Measurements from ENCODE around the gene ENPP7.

The ENPP7 gene

GRCh38 chr17:79693419-79693818 is 37.3 kb upstream of the ENPP7 start:
- H3K9me3 ChIP-seq (replicated peaks; ENCODE audit: low read length), result no peaks in the 10 kb centered on the region
- peaks cover 75% of the 10 kb centered on the region for H3K27me3 ChIP-seq (ENCODE audit: control insufficient read depth, insufficient read depth, low read length)
- no peaks in the 10 kb centered on the region for H3K36me3 ChIP-seq (ENCODE audit: insufficient read depth, low read length)
- no peak overlapping the region for H3K4me3 ChIP-seq (ENCODE audit: low read length)
- no peak overlapping the region for H3K9ac ChIP-seq (ENCODE audit: low read depth, low read length)
- no peak overlapping the region for H3K4me2 ChIP-seq (ENCODE audit: low read length)
- peaks cover 9% of the 10 kb centered on the region for H3K4me1 ChIP-seq (ENCODE audit: control insufficient read depth, insufficient read depth, low read length)

DNA sequence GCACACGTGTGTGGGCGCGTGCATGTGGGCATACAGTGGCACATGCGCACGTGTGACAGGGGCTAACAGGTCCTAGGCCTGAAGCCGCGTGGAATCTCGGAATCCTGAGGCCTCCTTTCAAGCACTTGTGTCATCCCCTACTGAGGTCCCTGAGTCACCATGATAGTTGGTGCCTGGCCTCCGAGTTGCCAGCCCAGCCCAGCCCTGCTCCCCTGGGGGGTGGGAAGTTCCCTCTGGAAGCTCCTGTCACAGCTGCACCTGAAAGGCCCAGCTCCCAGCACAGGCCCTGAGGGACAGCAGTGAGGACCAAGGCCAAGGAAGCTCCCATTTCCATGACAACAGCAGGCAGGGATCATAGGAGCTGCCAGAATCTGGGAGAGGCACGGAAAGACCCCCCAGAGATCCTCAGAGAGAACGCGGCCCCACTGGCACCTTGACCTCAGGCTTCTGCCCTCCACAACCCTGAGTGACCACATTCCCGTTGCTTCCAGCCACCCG is 35.4 kb upstream of the ENPP7 start:
- Histone ChIP-seq H3K9me3 (replicated peaks; ENCODE audit: low read length) (no peaks in the 10 kb centered on the region), H3K36me3 (ENCODE audit: insufficient read depth, low read length) (no peaks in the 10 kb centered on the region), H3K9ac (ENCODE audit: low read depth, low read length) (no peak overlapping the region), H3K4me3 (ENCODE audit: low read length) (peak overlapping the region; percentile 22), H3K4me2 (ENCODE audit: low read length) (peak overlapping the region; percentile 35), H3K27me3 (ENCODE audit: control insufficient read depth, insufficient read depth, low read length) (peaks cover 73% of the 10 kb centered on the region), H3K4me1 (ENCODE audit: control insufficient read depth, insufficient read depth, low read length) (peaks cover 9% of the 10 kb centered on the region)

DNA sequence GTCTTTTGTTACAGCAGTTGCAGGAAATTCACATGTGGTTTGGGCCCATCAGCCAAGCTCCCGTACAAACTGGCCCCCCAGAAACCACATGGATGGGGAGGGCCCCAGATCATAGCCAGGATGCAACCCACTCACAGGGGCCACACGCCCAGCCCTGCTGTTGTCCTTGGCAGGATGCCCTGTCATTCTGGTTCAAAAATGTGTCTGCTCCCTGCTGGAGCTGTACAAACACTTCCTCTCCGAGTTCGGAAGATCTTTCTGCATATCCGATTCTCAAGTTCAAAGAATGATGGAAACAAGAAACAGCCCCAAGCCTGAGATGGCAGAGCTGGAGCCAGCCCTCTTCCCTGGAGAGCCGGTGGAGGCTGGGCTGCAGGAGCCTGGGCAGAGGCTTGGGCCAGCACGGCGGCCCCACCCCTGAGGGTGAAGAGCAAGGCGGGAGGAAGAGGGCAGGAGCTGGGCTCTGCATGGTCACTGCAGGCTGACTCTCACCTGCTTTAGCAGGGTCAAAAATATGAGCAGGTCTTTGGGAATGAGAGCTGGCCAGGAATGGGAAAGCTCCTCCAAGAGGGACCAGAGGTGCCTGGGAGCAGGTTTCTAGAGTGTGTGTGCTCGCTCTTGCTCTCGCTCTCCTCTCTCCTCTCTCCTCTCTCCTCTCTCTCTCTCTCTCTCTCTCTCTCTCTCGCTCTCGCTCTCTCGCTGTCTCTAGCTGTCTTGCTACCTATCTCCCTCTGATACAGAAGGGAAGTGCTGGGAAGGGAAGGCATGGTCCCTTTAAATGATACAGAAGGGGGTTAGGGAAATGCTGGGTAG is 34.7 kb upstream of the ENPP7 start:
- Histone ChIP-seq H3K9ac (ENCODE audit: low read depth, low read length) (no peak overlapping the region), H3K4me1 (ENCODE audit: control insufficient read depth, insufficient read depth, low read length) (peaks cover 9% of the 10 kb centered on the region)

DNA sequence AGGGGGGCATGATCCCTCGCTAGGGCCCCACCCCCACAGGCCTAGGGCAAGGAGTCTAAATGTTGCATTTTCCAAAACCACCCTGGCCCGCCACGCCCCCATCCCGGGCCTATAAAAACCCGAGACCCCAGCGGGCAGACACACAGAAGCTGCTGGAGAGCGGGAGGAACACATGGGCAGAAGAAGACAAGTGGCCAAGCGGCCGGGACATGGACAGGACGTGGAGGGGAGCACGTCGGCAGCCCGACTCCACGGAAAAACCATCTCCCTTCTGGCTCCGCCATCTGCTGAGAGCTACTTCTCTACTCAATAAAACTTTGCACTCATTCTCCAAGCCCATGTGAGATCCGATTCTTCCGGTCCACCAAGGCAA is 34.1 kb upstream of the ENPP7 start:
- Histone ChIP-seq H3K27me3 (ENCODE audit: control insufficient read depth, insufficient read depth, low read length) (peaks cover 62% of the 10 kb centered on the region), H3K36me3 (ENCODE audit: insufficient read depth, low read length) (no peaks in the 10 kb centered on the region), H3K9ac (ENCODE audit: low read depth, low read length) (no peak overlapping the region), H3K9me3 (replicated peaks; ENCODE audit: low read length) (no peaks in the 10 kb centered on the region), H3K4me1 (ENCODE audit: control insufficient read depth, insufficient read depth, low read length) (peaks cover 9% of the 10 kb centered on the region), H3K4me2 (ENCODE audit: low read length) (no peak overlapping the region), H3K4me3 (ENCODE audit: low read length) (no peak overlapping the region)

More for the DNA sequence above, 34.7 kb upstream of the ENPP7 start:
- no peaks in the 10 kb centered on the region for H3K36me3 ChIP-seq (ENCODE audit: insufficient read depth, low read length)
- H3K4me3 ChIP-seq (ENCODE audit: low read length), result peak overlapping the region; percentile 22
- H3K27me3 ChIP-seq (ENCODE audit: control insufficient read depth, insufficient read depth, low read length), result peaks cover 67% of the 10 kb centered on the region
- H3K4me2 ChIP-seq (ENCODE audit: low read length), result peak overlapping the region; percentile 35
- no peaks in the 10 kb centered on the region for H3K9me3 ChIP-seq (replicated peaks; ENCODE audit: low read length)

DNA sequence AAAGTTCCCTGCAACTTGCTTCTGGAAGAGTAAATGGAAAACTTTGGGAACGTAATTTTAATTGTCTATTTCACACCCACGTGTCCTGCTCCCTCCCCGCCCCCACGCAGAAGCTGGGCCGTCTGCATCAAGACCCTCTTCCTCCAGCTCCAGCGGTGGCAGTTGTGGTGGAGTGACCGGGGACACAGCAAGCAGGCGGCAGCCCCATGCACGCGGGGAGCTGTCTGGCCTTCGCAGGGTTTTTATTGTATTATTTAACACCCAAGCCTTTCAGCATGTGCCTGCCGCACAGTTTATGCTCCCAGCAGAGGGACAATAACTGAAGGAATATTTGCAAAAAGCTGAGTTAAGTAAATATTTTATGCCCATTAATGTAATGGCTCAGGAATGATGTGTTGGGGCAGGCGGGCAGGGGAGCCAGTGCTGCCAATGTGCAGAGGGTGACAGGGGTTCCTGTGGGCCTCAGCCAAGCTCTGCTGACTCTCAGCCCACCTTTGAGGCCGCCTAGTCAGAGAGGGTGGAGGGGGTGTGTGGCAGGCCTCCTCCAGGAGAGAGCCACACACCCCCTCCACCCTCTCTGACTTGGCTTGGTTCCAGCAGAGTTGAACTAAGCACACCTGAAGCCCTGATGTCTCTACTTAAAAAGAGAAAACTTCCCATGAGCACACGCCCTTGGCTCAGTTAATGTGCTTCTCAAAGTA is 32.4 kb upstream of the ENPP7 start:
- H3K9ac ChIP-seq (ENCODE audit: low read depth, low read length), result no peak overlapping the region
- H3K4me2 ChIP-seq (ENCODE audit: low read length), result no peak overlapping the region
- H3K4me3 ChIP-seq (ENCODE audit: low read length), result no peak overlapping the region
- peaks cover 46% of the 10 kb centered on the region for H3K27me3 ChIP-seq (ENCODE audit: control insufficient read depth, insufficient read depth, low read length)
- H3K9me3 ChIP-seq (replicated peaks; ENCODE audit: low read length), result no peaks in the 10 kb centered on the region
- peaks cover 9% of the 10 kb centered on the region for H3K4me1 ChIP-seq (ENCODE audit: control insufficient read depth, insufficient read depth, low read length)
- no peaks in the 10 kb centered on the region for H3K36me3 ChIP-seq (ENCODE audit: insufficient read depth, low read length)

DNA sequence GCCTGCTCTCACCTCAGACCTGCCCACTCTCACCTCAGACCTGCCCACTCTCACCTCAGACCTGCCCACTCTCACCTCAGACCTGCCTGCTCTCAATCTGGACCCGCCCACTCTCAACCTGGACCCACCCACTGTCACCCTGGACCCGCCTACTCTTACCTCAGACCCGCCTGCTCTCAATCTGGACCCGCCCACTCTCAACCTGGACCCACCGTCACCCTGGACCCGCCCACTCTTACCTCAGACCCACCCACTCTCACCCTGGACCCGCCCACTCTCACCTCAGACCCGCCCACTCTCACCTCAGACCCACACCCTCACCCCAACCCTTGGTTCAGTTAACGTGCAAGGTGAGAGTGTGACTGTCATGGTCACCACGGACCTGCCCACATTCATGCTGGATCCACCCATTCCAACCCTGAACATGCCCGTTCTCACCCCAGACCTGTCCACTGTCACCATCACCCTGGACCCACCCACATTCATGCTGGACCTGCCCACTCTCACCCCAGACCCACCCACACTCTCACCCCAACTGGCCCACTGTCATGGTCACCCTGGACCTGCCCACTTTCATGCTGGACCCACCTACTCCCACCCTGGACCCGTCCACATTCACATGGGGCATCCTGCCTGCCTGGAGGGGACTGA is 31.2 kb upstream of the ENPP7 start:
- no peak overlapping the region for H3K4me2 ChIP-seq (ENCODE audit: low read length)
- peaks cover 44% of the 10 kb centered on the region for H3K27me3 ChIP-seq (ENCODE audit: control insufficient read depth, insufficient read depth, low read length)
- H3K9me3 ChIP-seq (replicated peaks; ENCODE audit: low read length), result no peaks in the 10 kb centered on the region
- H3K4me1 ChIP-seq (ENCODE audit: control insufficient read depth, insufficient read depth, low read length), result peaks cover 9% of the 10 kb centered on the region
- H3K36me3 ChIP-seq (ENCODE audit: insufficient read depth, low read length), result no peaks in the 10 kb centered on the region
- no peak overlapping the region for H3K4me3 ChIP-seq (ENCODE audit: low read length)
- no peak overlapping the region for H3K9ac ChIP-seq (ENCODE audit: low read depth, low read length)

DNA sequence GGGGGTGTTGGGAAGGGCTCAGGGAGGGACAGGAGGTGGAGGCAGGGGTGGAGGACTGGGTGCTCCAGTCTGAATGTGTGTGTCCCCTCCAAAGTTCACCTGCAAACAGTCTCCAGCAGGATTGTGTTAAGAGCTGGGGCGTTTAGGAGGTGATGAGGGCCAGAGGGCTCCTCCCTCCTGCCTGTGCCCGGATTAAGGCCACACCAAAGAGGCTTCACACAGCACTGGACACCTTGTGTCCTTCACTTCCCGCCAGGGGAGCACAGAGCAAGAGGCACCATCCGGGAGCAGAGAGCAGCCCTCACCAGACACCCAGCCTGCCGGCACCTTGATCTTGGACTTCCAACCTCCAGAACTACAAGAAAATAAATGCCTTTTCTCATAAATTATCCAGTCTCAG is 30.2 kb upstream of the ENPP7 start:
- no peaks in the 10 kb centered on the region for H3K9me3 ChIP-seq (replicated peaks; ENCODE audit: low read length)
- H3K4me3 ChIP-seq (ENCODE audit: low read length), result no peak overlapping the region
- peaks cover 6% of the 10 kb centered on the region for H3K4me1 ChIP-seq (ENCODE audit: control insufficient read depth, insufficient read depth, low read length)
- no peaks in the 10 kb centered on the region for H3K36me3 ChIP-seq (ENCODE audit: insufficient read depth, low read length)
- H3K9ac ChIP-seq (ENCODE audit: low read depth, low read length), result no peak overlapping the region
- H3K27me3 ChIP-seq (ENCODE audit: control insufficient read depth, insufficient read depth, low read length), result peaks cover 41% of the 10 kb centered on the region
- no peak overlapping the region for H3K4me2 ChIP-seq (ENCODE audit: low read length)

DNA sequence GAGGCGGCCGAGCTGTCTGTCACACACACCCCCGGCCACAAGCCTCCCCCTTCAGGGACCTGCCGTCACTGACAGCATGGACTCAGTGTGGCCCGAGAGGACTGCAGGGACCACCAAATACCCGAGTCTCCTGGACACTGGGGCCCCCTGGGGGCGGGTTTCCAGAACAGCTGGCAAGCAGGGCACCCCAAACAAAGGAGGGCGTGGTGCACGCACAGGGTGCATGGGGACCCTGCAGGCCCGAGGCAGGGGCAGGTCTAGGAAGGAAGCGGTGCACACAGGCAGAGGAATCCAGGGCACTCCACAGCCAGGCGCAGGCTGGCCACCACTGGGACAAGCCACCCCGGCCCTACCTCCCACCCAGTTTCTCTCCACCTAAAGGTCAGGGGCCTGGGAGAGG is 28.7 kb upstream of the ENPP7 start:
- no peak overlapping the region for H3K4me3 ChIP-seq (ENCODE audit: low read length)
- H3K4me1 ChIP-seq (ENCODE audit: control insufficient read depth, insufficient read depth, low read length), result peaks cover 2% of the 10 kb centered on the region
- no peaks in the 10 kb centered on the region for H3K36me3 ChIP-seq (ENCODE audit: insufficient read depth, low read length)
- H3K27me3 ChIP-seq (ENCODE audit: control insufficient read depth, insufficient read depth, low read length), result peaks cover 27% of the 10 kb centered on the region
- no peak overlapping the region for H3K9ac ChIP-seq (ENCODE audit: low read depth, low read length)
- no peak overlapping the region for H3K4me2 ChIP-seq (ENCODE audit: low read length)
- no peaks in the 10 kb centered on the region for H3K9me3 ChIP-seq (replicated peaks; ENCODE audit: low read length)

DNA sequence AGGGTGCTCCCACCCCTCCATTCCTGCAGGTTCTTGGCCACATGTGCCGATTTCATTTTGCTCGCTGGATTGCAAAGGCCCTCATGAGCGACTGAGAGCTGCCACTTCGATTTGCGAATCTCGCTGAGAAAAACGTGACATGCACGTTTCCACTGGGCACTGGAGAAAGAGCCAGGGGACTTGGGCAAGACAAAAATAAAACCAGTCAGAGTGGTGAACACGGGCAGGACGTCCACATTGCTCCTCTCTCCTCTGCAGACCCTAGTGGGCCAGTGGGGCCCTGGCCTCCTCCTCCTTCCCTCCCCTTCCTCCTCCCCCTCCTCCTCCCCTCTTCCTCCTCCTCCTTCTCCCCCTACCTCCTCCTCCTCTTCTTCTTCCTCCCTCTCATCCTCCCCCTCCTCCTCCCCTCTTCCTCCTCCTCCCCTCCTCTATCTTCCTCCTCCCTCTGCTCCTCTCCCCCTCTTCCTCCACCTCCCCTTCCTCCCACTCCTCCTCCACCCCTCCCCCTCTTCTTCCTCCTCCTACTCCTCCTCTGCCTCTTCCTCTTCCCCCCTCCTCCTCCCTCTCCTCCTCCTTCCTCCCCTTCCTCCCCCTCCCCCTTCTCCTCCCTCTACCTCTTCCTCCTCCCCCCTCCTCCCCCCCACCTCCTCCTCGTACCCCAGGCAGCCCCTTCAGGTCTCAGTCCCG is 28.1 kb upstream of the ENPP7 start:
- H3K27me3 ChIP-seq (ENCODE audit: control insufficient read depth, insufficient read depth, low read length), result peaks cover 21% of the 10 kb centered on the region
- no peak overlapping the region for H3K4me2 ChIP-seq (ENCODE audit: low read length)
- no peak overlapping the region for H3K9ac ChIP-seq (ENCODE audit: low read depth, low read length)
- no peaks in the 10 kb centered on the region for H3K36me3 ChIP-seq (ENCODE audit: insufficient read depth, low read length)
- no peak overlapping the region for H3K4me3 ChIP-seq (ENCODE audit: low read length)
- H3K9me3 ChIP-seq (replicated peaks; ENCODE audit: low read length), result no peaks in the 10 kb centered on the region
- H3K4me1 ChIP-seq (ENCODE audit: control insufficient read depth, insufficient read depth, low read length), result peaks cover 4% of the 10 kb centered on the region

DNA sequence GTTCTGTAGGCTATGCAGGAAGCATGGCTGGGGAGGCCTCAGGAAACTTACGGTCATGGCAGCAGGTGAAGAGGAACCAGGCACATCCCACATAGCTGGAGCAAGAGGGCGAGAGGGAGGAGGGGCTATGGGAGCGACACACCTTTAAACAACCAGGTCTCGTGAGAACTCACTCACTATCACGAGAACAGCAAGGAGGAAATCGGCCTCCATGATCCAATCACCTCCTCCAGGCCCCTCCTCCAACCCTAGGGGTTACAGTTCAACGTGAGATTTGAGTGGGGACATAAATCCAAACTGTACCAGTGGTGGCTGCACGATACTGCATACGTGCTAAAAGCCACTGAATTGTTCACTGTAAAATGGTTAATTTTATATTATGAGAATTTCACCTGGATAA is 26.1 kb upstream of the ENPP7 start:
- Histone ChIP-seq H3K9ac (ENCODE audit: low read depth, low read length) (no peak overlapping the region), H3K4me1 (ENCODE audit: control insufficient read depth, insufficient read depth, low read length) (peaks cover 4% of the 10 kb centered on the region), H3K36me3 (ENCODE audit: insufficient read depth, low read length) (no peaks in the 10 kb centered on the region), H3K4me2 (ENCODE audit: low read length) (no peak overlapping the region), H3K27me3 (ENCODE audit: control insufficient read depth, insufficient read depth, low read length) (peaks cover 13% of the 10 kb centered on the region), H3K9me3 (replicated peaks; ENCODE audit: low read length) (no peaks in the 10 kb centered on the region), H3K4me3 (ENCODE audit: low read length) (no peak overlapping the region)

DNA sequence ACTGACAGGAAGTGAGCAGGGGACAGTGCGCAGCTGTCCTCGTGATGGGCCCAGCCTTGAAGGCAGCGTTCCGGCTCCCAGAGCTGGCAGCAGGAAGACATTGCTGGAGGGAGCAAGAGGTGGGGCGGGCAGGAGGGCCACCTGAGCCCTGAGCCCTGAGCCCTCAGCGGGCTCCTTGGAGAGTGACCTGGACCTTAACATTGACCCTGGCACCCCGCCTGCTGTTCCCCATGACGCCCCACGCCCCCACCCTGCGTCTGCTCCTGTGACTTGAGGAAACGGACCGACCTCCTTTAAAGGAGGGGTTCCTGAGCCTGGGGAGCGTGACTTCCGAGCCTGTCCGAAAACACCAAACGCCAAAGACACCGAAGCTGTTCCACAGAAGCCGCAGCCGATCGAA is 25.1 kb upstream of the ENPP7 start:
- peaks cover 13% of the 10 kb centered on the region for H3K27me3 ChIP-seq (ENCODE audit: control insufficient read depth, insufficient read depth, low read length)
- no peaks in the 10 kb centered on the region for H3K9me3 ChIP-seq (replicated peaks; ENCODE audit: low read length)
- no peak overlapping the region for H3K4me2 ChIP-seq (ENCODE audit: low read length)
- H3K4me3 ChIP-seq (ENCODE audit: low read length), result no peak overlapping the region
- H3K4me1 ChIP-seq (ENCODE audit: control insufficient read depth, insufficient read depth, low read length), result peaks cover 4% of the 10 kb centered on the region
- no peaks in the 10 kb centered on the region for H3K36me3 ChIP-seq (ENCODE audit: insufficient read depth, low read length)
- no peak overlapping the region for H3K9ac ChIP-seq (ENCODE audit: low read depth, low read length)
